H54 (cell line): ENCODE measurements around the gene HYAL1.
"Not testable (repeated sequence)": the region's sequence is repeated elsewhere in the genome, so short reads cannot be mapped to it uniquely, and the experiment has no call there.

Experiments
- DNase-seq: peaks from one replicate; pipeline ENCODE4 v3.0.0; 2011; ENCODE audit warnings: low spot score, mixed read lengths; ENCODE audit not compliant: insufficient read length
- FAIRE-seq: peaks from 3 replicates; lab custom pipeline; 2011; peaks lifted over from hg19 to GRCh38; lab: Jason Lieb, UNC
- POLR2A ChIP-seq: IDR thresholded peaks from 2 replicates; pipeline ENCODE4 v1.6.1; 2011; ENCODE audit warnings: low read depth, mild to moderate bottlenecking, low read length

HYAL1 gene

DNA sequence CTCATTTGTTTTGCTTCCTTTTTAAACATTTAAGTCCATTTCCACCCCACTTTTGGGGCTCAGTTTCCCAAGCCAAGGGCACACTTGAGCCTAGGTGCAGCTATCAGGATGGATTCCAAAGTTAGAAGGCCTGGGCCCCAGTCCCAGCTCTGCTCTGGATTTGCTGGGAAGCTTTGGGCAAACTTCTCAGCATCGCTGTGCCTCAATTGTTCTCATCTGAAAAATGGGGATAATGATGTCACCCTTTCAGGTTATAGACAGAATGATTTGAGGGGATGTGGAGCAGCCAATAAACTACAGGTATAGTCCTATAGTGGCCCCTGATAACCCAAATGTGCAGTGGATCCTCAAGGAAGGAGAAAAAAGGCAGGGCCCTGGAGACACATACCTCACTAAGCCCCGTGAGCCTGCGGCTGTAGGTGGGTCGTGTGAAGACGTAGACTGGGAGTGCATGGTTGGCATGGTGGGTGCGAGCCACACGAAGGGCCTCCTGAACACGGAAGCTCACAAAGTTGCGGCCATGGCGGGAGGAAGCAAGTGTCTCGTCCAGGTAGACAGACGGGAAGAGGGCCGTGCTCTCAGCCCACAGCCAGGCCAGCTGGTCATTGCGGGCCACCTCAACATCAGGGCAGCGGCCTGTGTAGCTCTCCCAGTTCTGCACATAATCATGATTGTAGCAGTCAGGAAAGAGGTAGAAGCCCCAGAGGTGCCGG is 16.0 kb upstream of the HYAL1 start:
- no peak for DNase-seq
- no peak for FAIRE-seq
- no peak for TF ChIP-seq POLR2A

DNA sequence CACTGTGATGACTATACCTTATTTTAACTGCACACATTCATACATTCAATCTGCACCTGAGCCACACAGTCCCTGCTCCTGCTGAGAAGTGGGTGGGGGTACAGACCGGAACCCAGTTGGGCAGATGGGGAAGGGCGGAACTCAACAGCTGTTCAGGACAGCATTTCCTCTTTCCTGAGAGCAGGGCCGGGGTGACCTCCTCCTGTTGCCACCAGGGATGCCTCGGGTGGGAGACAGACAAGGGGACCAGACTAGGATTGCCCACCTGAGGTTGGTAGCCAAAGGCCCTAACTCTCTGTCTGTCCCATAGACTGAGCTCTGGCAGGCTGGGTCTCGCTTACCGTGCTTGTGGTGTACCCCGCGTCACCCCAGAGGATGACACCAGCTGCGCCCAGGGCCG is 15.2 kb upstream of the HYAL1 start:
- DNase-seq = no peak

GRCh38 chr3:50318163-50318562 is 14.8 kb upstream of the HYAL1 start:
- no peak for DNase-seq
- TF ChIP-seq POLR2A = no peak
- FAIRE-seq = no peak

More for the DNA sequence above, 15.2 kb upstream of the HYAL1 start:
- no peak for FAIRE-seq
- no peak for TF ChIP-seq POLR2A

DNA sequence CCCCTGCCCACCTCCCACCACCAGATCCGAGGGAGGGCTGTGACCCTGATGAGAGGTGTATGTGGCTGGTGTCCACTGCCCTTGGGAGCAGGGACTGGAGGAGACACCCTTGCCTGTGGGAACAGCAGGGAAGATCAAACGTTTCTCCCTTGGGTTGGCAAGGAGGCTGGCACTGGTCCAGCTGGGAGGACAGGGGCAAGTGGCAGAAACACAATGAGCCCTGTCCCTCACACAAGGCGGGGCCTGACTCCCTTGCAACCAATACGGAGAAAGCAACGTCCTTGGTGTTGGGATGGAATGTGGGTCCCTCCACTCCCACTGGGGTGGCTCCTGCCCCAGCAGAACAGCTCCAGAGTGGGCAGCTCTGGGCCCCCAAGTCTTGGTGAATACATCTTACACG is 13.9 kb upstream of the HYAL1 start:
- FAIRE-seq = no peak
- no peak for DNase-seq
- TF ChIP-seq POLR2A = no peak

GRCh38 chr3:50316657-50317242 is 13.4 kb upstream of the HYAL1 start:
- DNase-seq (peak; percentile 94), FAIRE-seq (peak; percentile 73)
- no peak for TF ChIP-seq POLR2A

DNA sequence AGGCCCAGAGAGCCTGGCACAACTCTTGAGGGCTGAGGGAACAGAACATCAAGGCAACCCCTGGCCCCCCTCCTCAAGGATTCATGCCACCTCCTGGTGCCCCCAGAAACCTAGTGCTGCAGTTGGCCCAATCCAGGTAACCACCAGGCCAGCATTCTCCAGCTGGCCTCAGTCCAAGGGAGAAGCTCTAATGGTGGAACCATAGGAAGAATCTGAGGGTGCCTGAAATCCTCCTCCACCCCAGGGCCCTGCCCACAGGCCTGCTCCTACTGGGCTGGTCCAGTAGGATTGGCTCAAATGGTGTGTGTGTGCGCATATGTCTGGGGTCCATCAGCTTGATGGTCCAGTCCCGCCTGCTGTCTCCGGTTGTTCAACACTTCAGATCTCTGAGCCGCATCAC is 11.4 kb upstream of the HYAL1 start:
- DNase-seq = no peak
- TF ChIP-seq POLR2A = no peak
- no peak for FAIRE-seq

- no peak for DNase-seq
- TF ChIP-seq POLR2A = no peak
- FAIRE-seq = no peak
Observed at GRCh38 chr3:50314342-50314741, 11.0 kb upstream of the HYAL1 start.

DNA sequence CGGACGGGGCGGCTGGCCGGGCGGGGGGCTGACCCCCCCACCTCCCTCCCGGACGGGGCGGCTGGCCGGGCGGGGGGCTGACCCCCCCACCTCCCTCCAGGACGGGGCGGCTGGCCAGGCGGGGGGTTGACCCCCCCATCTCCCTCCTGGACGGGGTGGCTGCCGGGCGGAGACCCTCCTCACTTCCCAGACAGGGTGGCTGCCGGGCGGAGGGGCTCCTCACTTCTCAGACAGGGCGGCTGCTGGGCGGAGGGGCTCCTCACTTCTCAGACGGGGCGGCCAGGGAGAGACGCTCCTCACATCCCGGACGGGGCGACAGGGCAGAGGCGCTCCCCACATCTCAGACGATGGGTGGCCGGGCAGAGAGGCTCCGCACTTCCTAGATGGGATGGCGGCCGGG is 8.7 kb upstream of the HYAL1 start:
- DNase-seq, FAIRE-seq: not testable (repeated sequence)

DNA sequence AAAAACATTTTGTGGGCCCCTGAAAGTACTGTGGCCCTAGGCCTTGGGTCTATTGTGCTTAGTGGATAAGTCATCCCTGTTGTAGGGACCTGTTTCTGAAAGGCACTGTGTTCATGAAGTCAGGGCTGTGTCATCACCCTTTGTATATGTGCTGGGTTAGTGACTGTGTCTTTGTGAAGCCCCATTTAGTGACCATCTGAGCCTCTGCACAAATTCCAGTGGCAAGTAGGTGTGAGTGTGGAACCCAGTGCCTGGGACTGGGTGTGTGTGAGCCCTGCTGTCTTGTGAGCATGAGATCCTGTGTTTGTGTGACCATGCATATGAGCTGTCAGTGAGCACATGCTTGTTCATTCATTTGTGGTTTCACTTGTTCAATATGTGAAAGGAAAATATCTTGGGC is 1.2 kb upstream of the HYAL1 start:
- FAIRE-seq (no peak), DNase-seq (no peak)
- TF ChIP-seq POLR2A = no peak

DNA sequence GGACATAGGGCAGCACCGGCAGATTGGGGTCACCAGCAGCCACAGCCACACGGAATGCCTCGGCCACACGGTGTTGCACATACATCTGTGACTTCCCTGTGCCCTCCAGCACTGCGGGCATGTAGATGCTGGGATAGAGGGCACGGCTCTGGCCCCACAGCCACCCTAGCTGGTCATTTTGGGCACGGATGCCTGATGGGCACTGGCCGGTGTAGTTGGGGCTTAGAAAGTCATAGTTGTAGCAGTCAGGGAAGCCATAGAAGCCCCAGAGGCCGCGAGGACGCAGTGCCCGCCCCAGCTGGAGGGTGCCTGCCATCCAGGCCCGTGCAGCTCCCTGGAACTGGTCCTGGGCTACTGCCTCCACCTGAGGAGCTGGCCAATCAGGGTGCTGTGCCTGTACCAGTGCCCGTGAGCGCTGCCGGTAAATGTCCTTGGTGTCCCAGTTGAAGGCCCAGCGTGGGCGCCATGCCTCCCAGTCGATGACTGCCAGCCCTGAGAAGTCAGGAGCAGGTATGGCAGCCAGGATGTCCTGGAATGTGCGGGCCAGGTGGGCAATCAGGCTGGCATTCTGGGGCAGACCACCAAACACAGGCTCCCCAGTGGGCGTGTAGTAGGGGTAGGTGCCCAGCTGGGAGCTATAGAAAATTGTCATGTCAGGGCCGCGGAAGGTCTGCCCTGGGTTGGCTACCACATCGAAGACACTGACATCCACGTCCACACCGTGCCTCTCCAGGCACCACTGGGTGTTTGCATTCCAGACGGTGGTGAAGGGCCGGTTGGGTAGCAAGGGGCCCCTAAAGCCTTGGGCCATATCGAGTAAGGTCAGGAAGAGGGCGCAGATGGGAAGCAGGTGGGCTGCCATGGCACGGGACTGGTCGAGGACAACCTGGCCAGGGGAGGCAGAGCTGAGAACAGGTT is 1.0 kb downstream of the HYAL1 start:
- DNase-seq (no peak), FAIRE-seq (no peak)
- no peak for TF ChIP-seq POLR2A

DNA sequence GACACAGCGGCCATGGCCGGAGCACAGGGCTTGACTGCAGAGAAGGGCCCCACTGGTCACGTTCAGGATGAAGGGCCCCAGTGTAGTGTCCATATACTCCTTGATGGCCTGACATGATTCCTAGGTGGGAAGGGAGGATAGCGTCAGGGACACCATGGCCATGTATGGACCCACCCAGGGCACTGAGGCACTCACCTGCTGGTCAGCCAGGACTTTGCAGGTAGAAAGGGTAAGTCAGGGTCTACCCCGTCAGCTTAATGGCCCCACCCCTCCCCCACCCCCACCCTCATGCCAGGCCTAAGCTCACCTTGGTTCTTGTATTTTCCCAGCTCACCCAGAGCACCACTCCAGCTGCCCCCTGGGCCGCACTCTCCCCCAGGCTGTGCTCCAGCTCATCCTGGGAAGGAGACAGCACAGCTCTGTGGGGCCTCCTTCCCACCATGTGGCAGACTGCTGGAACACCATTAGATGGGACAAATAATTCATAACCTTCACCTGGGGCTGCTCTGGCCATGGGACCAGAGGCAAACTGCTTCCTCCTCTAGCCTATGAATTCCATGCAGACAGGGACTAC is 2.6 kb downstream of the HYAL1 start:
- FAIRE-seq (no peak), DNase-seq (no peak)
- no peak for TF ChIP-seq POLR2A

- DNase-seq (no peak), FAIRE-seq (no peak)
- no peak for TF ChIP-seq POLR2A
Observed at GRCh38 chr3:50299929-50300680, 3.3 kb downstream of the HYAL1 start.

DNA sequence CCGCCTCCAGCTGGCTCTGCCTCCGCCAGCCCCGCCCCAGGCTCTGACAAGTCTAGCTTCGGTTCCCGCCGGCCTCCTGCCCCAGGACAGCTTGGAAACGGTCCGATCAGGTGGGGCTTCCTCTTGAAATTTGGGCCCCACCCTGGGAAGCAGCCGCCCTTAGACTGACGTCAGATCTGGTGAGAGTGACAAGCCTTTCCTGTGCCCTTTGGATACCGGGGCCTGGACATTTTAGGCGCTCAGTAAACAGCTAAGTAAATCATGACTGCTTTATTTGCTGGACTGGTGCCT is 3.8 kb downstream of the HYAL1 start:
- peak; percentile 29; the same call in 1 of the 2 replicates for TF ChIP-seq POLR2A
- no peak for FAIRE-seq
- DNase-seq = peak; percentile 93
